NK-92 (cell line): ENCODE results near the gene CCNY.

Experiments
- DNase-seq: peaks from one replicate; lab custom pipeline; 2025; ENCODE audit not compliant: unreplicated experiment; lab: John Stamatoyannopoulos, UW

Gene CCNY

DNA sequence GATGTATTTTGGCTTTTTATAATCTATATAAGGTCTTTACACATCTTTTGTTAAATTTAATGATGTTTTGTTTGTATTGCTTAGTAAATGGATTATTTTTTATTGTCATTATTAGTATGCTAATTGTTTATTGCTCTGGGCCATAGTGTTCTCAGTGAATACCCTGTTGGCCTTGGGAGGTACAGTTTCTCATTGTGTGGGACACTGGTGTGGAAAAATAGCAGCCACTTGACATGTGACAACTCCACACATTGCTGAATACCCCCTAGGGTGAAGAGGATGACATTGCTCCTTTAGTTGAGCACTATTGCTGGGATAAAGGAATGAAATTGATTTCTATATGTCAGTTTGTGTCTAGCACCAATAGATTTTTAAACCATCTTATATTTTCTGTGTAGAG lies 130.9 kb downstream of the CCNY start:
- no peak for DNase-seq

DNA sequence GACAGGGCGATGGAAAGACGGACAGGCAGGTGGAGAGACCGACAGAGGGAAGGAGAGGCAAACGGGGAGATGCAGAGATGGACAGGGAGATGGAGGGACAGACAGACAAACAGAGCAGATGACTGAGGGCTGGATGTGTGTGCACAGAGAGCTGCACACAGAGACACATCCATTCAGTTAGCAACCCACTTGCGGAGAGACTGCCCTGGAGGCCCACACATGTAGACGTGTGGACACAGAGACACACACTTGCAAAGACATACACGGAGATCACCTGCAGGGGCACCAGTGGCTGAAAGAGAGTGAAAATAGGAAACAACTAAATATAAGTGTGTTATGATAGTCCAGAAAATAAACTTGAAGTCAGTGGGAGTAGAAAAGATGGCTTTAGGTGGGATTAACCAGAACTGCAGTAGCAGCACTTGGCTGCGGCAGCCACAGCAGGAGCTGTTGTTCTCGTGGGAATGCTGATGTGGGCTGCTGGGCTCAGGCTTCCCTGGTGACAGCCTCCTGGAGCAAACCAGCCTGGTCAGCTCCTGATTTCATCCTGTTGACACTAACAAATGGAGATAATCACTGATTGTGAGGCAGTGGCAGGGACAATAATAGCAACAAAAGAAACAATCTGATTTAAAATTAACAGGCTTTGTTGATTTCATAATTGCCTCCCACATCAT lies 134.1 kb downstream of the CCNY start:
- no peak for DNase-seq

DNA sequence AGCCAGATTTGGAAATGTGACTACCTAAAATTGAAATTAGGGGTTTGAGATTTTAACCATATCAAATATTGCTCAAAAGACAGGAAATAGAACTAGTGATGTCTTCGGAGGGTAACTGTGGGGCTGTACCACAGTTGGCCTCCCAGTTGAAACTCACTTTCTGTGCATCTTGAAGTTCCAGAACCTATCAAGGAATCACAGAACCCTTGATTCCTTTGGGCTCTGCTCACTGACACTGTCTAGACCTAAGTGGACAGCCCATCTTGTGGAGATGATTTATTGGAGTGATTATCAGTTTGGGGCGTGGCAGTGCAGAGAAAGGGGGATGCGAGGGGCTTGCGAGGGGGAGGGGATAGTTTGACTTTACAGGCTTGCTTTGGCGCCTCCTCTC lies 134.6 kb downstream of the CCNY start:
- DNase-seq = no peak

DNA sequence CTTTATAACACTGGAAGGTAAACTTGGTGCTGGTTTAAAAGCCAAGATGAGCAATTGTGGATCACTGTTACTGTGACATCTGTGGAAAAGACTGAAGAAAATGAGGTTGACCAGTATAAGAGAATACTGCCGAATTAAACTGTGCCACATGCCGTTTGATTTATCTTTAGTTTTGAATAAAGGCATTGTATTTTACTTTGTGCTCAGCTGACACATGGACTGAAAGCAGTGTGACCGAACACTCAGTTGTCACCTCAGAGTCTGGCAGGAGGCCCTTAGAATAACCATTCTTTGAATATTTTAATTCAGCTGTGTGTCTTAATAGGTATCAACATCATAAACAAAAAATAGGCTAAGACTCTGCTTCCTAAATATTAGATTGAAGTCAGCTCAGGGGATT lies 135.1 kb downstream of the CCNY start:
- no peak for DNase-seq

DNA sequence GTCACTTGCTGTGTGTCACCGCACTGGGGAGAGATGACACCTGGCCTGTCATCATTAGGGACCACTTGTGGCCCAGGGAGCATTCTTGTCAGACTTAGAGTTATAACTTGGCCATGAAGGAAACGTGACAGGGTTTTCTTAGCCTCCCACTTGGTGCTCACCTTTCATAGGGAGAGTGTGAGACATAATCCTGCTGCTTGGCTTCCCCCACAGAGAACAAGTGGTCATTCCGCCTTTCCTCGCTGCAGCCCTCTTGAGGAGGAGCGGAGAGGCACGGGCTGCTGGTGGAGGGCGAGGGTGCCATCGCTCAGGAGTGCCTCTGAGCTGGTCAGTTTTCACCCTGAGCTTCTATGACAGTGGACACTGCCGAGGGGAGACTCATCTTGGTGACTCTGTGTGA lies 143.8 kb downstream of the CCNY start:
- DNase-seq = no peak

DNA sequence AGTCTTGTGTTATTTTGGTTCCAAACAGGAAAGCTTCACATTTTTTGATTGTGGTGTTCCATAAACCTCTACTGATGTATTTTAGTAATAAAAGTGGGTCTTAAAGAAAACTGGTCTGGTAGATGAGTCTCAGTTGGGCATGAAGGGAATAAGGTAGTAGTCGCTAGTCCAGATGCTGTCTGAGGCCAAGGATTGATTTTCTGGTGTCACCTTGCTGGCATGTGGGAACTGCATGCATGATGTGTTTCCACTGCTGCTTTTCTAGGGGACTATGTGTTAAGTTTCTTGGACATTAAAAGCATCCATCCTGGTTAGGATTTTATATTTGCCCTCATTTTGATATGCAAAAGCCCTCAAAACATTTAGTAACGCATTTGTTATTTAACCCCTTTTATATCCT lies 145.1 kb downstream of the CCNY start:
- DNase-seq = no peak

DNA sequence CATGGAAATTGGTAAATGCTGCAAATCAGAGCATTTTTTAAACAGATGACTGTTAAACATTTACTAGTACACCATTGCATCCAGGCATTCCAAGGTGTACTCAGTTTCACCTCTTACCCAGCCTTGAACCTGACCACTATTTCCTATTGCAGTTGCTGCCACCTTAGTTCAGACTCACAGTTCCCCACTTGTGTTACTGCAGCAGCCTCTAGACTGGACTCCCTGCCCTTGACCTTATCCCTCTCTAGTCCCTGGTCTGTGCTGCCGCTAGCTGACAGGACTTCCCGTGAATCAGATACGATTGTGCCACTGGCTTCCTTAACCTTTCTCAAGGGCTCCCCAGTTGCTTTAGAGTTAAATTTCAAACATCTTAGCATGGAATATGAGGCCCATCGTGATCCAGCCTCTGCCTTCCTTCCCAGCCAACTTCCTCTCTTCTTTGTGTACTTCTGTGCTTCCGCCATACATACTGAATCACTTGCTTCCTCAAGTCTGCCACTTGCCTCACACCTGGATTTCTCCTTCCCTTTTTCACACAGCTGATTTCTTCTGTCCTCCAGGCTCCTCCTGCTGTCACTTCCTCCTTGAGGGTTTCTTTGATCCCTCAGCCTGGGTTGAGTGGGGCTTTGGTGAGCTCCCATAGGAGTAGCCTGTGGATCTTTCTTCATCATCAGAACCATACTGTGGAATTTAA lies 150.1 kb downstream of the CCNY start:
- DNase-seq = no peak

DNA sequence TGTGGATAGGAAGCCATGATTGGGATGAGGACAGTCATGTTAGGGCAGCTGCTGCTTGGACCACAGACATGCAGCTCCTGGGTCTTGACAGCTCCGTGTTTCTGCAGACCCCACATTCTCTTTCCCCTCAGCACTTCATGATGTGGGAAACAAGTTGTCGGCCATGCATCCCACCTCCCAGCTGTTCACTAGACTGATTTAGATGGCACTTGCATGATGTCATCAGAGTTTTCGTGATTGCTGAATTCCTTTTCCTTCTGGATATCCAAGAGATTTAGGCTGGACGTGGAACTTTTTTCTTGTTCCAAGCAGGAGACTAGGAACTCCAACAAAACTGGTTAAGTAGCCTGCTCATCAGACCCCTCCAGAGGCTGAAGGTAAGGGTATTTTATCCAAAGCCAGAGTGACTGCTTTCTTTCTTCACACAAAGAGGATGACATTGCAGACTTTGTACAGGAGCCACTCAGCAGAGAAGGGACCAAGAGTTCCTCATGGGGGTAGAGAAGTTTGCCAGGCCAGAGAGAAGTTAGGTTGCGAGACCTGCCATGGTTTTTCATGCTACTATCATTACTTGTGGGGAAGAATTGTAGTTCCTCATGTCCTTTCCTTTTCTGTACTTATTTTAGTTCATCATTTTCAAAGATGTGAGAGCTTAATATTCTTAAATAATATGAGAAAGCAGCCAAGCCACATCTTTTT lies 151.2 kb downstream of the CCNY start:
- no peak for DNase-seq

DNA sequence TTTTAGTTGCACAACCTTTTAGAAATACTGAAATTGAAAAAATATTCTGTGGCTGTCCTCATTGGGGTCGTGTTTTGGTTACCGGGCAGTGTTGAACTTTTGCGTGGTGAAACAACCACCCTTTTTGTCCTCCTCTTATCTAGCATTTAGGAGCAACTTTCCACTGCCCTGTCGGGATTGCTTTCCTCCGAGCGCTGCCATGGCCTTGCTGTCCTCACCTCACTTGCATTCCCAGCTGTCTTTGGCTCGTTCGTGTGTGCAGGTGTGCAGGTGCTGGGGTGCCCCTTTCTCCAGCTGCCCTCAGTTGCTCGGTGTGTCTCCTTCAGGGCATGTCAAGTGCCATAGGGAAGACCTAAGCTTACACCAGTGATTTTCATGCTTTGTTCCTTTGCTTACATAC lies 151.9 kb downstream of the CCNY start:
- DNase-seq = no peak

DNA sequence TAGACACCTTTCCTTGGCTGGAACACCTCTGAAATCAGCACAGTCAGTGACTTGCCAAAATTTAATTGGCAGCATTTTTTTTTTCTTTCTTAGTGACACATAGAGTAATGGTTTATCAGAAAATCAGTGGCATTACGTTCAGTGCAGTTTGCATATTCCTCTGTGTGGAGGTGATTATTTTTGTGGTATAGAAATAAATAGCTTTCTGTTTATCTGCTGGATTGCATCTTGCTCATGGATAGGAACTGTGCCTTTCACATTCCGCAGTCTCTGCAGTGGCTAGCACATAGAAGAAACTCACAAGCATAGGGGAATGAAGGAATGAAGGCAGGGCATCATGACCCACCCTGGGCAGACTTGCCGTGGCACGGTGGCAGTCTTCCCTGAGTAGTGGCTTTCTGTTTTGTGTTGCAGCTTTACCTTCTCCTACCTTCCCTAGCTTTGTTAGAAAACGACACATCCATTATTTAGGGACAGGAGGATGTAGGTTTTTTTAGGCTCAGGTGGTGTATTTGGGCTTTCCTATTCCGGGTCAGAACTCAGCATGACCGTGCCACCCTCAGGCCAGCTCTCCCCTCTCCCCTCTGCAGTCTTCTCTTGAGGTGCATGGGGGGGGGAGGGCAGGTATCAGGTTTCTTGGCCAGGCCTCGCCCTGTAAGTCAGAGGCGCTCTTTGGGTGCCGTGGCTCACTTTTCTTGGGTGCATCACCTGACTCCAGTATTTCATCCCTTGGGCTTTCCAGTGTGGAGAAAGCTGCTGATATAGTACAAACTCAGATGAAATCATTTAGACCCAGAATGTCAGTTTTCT lies 156.3 kb downstream of the CCNY start:
- DNase-seq = no peak

DNA sequence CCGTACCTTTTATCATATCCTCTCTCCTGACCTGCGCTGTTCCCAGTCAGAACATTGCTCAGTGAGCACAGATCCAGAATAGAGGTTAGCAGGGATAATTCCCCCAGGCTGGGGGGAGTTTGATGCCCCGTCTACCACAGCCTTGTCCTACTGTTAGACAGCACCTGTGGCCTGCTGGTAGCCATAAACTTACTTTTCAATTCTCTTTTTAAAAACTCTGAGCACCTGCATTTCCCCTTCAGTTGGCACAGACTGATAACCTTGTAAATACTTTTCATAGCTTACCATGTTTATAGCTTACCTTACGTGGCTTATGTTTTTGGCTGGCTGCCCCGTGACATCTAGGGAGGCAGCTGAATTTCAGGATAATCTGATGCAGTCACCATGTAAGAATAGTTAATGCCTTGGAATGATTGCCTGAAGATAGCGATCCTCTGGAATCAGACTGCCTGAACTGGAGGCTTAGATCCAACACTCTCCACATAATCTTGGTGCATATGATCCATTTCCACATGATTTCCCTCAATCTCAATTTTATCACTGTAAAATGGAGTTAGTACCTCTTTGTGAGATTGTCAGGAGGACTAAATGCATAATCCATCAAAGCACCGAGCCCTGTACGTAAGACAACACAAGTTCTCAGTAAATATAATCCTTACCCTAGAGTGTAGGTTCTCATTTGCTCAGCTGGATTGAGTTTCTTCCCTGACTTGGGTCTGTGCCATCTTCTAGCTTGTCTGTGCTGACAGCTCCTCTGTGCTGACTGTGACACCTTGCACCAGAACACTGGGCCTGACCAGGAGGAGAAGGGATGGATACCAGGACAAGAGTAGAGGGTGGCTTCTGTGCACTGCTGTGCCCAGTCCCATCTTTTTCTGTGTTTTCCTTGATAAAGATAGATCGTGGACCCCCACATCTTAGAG lies 157.1 kb downstream of the CCNY start:
- DNase-seq = no peak

DNA sequence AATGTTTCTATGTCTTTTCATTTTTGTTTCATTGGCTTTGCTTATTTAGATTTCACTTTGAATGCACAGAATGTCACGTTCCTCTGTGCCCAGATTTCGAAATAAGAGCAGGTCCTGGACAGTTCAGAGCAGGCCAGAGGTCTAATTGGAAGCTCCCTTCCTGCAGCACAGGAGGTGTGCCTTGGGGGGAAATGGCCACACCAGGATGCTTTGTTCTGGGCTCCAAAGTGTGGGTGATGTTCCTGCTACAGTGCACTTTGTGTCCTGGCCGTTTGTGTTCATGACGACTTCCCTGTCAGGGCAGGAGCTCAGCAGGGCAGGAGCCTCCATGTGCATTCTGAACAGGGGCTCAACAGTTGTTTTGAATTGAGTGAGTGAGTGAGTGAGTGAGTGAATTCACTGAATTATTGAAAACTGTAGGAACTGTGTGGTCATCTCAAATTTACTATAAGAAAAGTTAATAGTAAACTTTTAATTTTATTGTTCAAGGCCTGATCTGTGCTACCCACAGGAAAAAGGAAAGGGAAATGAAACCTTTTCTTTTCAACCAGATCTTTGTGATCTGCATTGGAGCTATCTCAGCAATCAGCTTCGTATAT lies 159.3 kb downstream of the CCNY start:
- DNase-seq = no peak

DNA sequence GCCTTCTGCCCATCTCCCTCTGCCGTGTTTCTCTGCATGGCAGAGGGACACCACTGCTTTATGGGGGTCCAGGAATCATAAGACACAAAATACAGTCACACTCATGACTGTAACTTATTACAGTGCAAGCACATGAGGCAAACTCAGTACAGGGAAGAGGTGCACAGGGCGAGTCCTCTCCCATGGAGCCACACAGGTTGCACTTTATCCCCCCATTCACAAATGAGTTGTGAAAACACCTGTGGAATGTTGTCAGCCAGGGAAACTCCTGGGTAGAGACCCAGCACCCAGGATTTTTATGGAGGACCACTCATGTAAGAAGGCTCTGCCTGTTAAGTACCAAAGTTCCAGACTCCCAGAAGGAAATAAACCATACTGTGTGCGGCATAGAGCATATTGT lies 161.6 kb downstream of the CCNY start:
- DNase-seq = no peak

DNA sequence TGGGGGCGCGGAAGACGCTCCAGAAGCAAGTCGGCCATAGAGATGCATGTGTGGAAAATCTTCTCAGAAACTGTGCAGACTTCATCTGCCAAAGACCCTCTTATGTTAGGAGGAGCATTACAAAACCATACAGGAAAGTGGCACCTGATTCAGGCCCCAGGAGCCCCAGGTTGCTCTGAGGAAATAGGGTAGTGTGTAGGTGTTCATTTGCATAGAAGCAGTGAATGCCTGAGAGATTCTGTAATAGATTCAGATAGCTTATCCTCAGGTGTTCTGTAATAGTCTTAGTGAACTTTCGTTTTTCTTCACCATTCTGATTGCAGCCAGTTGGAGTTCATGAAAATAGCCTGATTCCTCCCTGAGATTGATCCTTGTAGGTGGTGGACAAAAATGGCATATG lies 162.4 kb downstream of the CCNY start:
- no peak for DNase-seq

DNA sequence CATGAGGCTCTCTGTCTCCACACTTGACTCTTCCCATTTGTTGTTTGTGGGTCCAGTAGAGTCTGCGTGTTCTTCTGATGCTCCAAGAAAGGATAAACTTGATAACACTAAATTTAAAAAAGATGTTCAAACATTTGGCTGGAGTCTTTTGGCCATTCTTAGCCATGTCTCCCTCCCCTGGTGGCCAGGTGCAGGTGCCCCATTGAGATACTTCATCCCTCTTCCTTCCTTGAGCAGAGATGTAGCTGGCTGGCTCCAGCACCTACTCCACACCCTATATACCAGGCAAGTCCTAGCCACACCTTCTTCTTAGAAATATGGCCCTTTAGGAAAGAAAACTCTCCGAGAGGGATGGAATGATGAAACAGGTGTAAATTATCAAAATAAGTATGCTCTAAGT lies 165.6 kb downstream of the CCNY start:
- no peak for DNase-seq

DNA sequence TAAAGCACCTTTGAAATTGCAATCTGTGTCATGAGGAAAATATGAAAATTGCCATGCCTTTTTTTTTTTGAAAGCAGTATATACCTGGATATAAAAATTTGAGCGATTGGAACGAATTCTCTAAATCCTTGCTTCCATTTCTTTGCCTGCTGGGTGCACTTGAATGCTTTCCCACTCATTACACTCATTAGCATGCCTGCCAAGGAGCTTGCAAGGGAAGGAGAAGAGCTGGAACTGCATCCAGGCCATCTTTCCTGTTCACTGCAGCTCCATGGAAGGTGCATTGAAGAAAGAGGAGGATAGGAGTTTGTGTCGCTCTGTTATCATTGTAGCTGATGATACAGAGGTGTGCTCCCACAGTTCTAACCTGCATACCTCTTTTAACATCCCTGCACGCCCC lies 166.4 kb downstream of the CCNY start:
- DNase-seq = no peak

DNA sequence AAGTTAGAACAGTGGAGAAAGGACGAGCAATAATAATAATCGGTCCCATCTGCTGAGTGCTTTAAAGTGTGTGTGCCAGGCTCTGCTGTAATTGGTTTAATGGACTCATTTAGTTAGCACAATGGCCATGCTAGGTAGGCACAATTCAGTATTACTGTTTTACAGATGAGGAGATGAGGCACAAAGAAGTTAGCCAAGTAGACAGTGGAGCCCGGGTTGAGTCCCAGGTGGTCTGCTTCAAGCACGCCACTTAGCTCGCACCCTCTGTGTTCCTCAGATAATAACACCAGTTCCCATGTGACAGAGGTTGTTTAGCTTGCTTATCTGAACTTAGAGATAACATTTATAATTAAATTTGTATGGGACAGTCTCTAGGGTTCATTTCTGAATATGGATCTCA lies 167.3 kb downstream of the CCNY start:
- DNase-seq = no peak

DNA sequence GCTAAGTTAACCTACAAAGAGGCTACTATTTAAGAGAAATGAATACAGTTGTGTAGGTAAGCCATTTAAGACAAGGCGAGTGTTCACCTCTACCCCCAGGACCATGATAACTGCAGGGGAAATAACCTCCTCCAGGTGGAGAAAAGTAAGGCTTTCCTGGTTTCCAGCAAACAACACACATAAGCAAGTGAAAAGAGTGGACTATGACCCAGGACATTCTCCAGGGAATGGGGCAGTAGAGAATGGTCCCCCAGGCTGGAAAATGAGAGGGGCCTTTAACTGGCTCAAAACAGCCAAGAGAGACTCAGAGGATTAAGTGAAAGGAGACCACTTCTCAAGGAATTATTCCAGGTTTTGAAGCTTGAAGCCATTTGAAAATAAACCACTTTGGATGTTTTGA lies 167.8 kb downstream of the CCNY start:
- DNase-seq = no peak

DNA sequence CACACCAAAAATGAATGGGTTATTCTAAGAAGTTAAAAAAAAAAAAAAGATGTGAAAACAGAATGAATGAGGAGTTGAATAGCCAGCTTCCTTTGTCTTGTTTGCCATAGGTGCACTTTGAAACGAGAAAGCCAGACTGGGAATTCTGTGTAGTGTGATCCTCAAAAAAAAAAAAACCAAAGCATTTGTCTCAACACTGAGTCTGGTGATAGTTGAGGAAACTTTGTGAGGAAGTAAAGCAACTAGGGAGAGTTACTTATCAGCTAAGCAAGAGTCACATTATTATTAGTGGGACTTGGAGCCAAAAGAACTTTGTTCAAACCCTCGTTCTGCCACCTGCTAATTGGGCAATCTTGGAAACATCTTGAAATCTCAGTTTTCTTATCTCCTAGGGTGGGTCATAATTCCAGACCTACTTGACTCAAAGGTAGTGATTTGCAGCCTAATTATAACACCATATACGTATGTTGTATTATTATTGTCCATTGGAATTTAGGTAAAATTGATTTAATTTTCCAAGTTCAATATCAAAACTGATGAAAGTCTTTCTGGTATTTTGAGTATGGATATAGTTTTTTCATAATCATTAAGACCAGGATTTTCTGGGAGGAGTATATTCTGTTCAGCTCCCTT lies 169.0 kb downstream of the CCNY start:
- no peak for DNase-seq

DNA sequence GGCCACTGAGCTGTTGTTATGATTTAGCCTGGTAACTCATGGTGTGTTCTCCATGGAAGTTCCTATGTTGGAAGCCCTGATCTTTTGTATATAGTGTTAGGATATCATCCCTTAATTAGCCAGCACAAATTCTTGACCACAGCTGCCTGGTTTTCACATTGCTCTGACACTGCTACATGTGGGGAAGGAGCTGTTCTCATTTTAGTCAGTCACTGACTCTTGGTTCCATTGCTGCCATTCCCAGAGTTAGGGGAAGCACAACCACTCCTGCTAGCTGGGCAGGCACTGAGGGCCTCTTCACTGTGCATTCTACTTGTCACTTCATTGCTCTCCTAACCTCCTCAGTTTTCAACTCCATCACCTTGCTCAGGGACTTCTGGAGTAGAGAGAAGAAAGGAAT lies 170.4 kb downstream of the CCNY start:
- no peak for DNase-seq
